TTC549 (cell line): ENCODE measurements around the gene CCDC148.
A peak's percentile ranks its signal among the peaks of the same experiment; 100 is the strongest.
"Not testable (repeated sequence)": the region's sequence is repeated elsewhere in the genome, so short reads cannot be mapped to it uniquely, and the experiment has no call there.

Experiments used
- FAIRE-seq: peaks from 2 replicates; lab custom pipeline; 2012; peaks lifted over from hg19 to GRCh38; lab: Jason Lieb, UNC

CCDC148 gene

DNA sequence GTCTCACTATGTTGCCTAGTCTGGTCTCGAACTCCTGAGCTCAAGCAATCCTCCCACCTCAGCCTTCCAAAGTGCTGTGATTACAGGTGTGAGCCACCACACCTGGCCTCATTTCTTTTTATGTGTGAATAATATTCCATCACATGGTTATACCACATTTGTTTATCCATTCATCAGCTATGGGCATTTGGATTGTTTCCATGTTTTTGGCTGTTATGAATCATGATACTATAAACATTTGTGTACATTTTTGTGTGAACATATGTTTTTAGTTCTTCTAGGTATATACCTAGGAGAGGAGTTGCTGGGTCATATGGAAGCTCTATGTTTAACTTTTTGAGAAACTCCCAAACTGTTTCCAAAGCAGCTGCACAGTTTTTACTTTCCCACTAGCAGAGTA lies 24.6 kb upstream of the CCDC148 start:
- FAIRE-seq: no peak

- FAIRE-seq: peak; percentile 13
Measured at GRCh38 chr2:158478816-158479215, 22.3 kb upstream of the CCDC148 start.

DNA sequence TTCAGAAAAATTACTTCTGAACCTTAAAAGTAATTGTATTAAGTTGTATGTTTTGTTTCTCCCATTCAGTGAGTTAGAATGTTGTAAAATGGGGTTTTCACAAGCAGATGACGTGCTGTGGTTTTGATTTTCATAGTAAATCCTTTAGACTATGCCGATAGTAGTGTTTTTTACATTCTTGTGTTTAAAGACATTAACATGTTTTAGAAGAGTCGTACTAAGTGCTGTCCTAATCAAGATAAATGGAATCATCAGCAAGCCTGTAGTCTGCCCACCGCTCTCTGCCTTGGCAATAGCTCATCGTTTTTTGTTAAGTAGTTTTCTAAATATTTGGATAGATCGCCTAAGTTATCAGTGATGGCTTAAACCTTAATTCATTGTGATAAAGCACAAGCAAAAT lies 21.7 kb upstream of the CCDC148 start:
- FAIRE-seq: no peak

DNA sequence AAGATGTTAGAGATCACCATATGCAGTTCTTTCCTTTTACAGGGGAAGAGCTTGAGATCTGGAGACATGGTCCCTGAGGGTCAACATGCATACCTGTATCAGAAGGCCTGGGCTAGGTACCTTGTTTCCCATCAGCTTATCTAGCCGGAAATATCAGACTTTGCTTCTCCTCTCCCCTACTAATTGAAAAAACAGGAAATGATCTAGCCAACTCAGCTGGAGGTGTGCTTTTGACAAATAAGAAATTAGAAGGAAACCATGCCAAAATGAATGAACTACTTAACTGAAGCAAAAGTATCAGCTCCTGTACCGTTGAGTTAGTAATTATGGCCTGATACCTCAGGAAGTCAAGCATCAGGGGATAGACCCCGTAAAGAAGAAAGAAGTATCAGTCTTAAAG lies 20.6 kb upstream of the CCDC148 start:
- FAIRE-seq: no peak

GRCh38 chr2:158474526-158475011 lies 18.0 kb upstream of the CCDC148 start:
- not testable (repeated sequence) for FAIRE-seq

- no peak for FAIRE-seq
Measured at GRCh38 chr2:158473719-158474392, 17.3 kb upstream of the CCDC148 start.

- FAIRE-seq: not testable (repeated sequence)
Measured at GRCh38 chr2:158473300-158473699, 16.7 kb upstream of the CCDC148 start.

- FAIRE-seq: not testable (repeated sequence)
Measured at GRCh38 chr2:158472829-158473228, 16.3 kb upstream of the CCDC148 start.

DNA sequence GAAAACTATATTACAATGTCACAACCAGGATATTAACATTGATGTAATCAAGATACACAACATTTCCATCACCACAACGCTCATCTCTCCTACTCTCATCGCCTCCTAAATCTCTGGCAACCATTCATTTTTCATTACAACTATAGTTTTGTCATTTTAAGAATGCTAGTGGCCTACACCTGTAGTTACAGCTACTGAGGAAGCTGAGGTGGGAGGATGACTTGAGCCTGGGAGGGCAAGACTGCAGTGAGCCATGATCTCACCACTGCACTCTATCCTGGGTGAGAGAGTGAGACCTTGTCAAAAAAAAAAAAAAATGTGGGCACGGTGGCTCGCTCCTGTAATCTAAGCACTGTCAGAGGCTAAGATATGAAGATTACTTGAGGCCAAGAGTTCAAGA lies 10.7 kb upstream of the CCDC148 start:
- no peak for FAIRE-seq

GRCh38 chr2:158464426-158465281 lies 8.1 kb upstream of the CCDC148 start:
- no peak for FAIRE-seq

DNA sequence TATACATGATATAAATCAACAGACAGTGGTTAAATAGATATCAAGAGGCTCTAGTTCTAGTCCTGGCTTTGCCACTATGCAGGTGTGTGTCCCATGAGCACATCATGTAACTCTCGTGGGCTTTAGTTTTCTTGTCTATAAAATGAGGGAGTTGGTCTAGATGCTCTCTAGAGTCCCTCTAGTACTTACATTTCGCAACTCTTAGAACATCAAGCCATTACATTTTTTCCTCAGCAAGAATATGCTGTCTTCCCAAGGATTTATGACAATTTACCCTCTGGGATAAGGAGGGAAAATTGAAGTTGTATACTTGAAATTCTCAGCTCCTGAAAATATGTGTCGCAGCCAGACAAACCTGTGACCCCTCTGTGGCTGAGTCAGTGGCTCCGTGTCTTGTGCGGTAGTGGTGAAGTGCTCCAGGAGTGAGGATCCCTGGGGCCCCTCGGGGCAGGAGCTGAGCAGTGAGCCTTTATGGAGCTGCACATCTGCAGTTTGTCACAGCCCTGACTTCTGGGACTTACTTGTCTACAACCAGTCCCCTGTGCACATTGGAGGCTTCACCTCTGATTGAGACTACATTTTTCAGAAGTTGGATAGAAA lies 7.0 kb upstream of the CCDC148 start:
- FAIRE-seq: no peak

- no peak for FAIRE-seq
Measured at GRCh38 chr2:158460632-158461297, 4.2 kb upstream of the CCDC148 start.

DNA sequence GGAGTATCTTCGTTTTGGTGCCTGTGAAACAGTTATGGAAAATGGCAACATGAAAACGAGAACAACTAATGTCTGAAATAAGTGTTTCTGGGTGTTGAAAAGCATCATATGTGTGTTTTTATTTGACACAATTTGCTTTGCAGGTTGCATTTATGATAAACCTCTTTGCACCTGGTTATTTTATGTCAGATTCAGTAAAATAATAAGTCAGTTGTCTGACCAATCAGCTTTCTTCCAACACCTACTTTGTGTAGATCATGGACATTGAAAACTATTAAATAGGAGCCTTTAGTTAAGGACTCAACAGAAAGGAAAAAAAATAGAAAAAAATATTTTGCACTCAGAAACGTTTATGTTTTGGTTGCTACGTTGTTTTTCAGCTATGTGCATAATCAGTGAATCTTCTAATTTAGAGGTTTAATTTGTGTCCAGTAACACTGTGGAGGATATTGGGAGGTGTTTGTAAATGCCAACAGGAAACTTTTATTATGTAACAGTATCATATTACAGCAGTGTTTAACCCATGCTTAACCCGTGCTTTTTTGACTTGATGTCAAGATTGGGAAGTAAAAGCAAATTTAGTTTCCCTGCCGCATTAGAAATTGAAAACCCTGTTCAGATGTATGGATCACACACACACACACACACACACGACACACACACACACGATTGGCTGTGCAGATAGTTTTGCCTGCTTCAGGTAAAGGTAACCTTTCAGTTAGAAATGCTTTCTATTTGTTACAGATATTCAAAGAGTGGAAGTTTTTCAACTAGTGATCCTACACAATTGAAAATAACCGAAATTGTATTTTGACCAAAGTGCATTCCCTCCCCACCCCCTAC lies 2.8 kb upstream of the CCDC148 start:
- no peak for FAIRE-seq

- FAIRE-seq: no peak
Measured at GRCh38 chr2:158458617-158458920, 2.0 kb upstream of the CCDC148 start.

DNA sequence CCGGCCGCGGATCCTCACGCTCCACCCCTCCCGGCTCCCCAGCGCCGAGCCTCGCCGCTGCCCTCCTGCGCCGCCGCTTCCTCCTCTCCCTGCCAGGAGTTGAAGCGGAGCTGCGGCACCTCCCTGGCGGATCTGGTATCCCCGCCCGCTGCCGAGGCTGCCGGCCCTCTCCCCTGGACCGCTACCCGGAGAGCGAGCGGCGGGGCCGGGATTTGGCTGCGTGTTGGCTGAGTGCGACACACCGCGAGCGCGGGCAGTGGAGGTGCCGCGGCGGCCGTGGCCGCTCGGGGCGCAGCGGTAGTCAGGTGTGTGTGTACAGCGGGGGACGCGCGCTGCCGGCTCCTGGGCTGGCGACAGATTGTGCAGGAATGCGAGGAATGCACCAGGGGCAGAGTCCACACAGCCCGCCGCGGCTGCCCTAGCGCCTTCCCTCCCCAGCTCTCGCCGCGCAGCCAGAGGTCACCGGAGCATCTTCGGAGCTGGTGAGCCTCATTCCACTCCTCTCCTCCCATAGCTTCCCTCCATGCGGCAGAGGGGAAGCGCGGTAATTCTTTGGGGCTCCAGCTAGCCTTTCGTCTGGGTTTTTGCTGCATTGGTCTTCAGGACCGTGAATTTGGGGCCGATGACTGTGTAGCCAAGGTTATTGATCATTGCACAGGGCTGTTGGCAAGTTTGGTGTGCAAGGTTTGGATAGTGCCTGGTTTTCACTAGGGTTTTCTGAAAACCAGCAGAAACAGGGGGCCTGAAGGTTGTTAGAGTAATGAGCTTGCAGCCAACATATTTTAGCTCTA lies 1.5 kb upstream of the CCDC148 start:
- no peak for FAIRE-seq

DNA sequence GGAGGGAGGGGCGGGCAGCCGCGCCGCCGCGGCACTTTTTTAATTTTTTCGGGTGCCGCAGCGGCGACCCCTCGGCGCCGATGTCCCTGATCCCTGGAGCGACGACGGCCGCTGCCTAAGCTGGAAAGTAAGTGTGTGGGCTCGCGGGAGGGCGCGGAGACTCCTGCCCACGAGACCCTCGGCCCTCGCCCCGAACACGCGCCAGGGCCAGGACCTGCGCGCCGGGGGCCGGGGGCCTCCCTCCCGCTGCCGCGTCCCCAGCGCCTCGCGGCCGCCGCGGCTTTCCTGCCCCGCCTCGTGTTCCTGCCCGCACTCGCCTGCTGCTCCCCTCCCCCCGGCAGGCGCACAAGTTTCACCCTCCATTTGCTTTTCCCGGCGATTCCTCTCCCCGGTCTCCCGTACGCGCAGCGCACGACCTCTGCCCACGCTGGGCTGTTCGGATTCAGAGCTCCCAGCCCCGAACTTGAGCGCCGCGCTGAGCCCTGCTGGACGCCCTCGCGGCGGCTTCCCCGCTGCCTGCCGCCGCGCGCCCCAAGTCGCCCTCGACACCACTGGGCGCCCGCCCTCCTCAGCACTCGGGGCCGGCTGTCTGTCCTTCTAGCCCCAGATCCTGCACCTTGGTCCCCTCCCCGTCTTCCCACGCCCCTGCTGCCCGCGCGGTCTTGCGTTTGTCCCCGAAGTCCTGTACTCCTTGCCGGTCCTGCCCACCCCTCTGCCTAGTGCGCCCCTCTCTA lies 706 bp upstream of the CCDC148 start:
- no peak for FAIRE-seq

- no peak for FAIRE-seq
Measured at GRCh38 chr2:158443606-158444005, 12.9 kb downstream of the CCDC148 start.

DNA sequence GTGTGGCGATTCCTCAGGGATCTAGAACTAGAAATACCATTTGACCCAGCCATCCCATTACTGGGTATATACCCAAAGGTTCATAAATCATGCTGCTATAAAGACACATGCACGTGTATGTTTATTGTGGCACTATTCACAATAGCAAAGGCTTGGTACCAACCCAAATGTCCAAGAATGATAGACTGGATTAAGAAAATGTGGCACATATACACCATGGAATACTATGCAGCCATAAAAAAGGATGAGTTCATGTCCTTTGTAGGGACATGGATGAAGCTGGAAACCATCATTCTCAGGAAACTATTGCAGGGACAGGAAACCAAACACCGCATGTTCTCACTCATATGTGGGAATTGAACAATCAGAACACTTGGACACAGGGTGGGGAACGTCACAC lies 17.5 kb downstream of the CCDC148 start:
- not testable (repeated sequence) for FAIRE-seq

DNA sequence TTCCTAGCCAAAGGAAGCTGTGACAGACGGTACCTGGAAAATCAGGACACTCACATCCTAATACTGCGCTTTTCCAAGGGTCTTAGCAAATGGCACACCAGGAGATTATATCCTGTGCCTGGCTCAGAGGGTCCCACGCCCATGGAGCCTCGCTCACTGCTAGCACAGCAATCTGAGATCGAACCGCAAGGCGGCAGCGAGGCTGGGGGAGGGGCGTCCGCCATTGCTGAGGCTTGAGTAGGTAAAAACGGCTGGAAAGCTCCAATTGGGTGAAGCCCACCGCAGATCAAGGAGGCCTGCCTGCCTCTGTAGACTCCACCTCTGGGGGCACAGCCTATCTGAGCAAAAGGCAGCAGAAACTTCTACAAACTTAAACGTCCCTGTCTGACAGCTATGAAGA lies 22.8 kb downstream of the CCDC148 start:
- not testable (repeated sequence) for FAIRE-seq

DNA sequence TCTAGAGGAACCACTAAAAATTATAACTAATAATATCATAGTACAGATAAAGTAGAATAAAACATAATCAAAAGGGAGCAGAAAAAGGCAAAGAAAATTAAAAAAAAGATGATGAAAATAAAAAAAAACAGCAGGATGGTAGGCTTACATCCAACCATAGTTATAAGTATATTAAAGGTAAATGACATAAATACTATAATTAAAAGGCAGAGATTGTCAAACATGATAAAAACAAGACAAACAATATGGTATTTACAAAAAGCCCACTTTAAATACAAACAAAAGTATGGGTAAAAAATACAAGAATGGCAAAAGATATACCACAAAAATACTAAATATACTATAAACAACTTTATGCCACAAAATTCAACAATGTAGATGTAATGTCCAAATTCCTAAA lies 24.4 kb downstream of the CCDC148 start:
- FAIRE-seq: peak; percentile 40
